Right lung (tissue), 10 donors: ENCODE data around the gene BCAR3. TPM values are rescaled to one million over a fixed set of nuclear protein-coding genes. Genes with fewer than 3 reads are reported as not detected.

Experiments used
- DNase-seq, 2 donors: peaks; one replicate each; pipeline ENCODE4 v3.0.0-alpha.2; 2013
- long read RNA-seq, 8 donors: transcript quantifications; one replicate each; lab custom pipeline, GENCODE V29; 2026
- polyA plus RNA-seq, 5 donors: library from polyadenylated mRNA; unstranded; fragments of 120-200 nt; gene quantifications; one replicate each; pipeline versions ENCODE4 v1.2.1 to v1.2.3, GENCODE V29; 2013; ENCODE audit warnings: inconsistent platforms in 1 of 5, low replicate concordance in 1 of 5; ENCODE audit not compliant: insufficient read length in 5 of 5, insufficient read depth in 1 of 5

Gene BCAR3
- polyA plus RNA-seq, result 10 to 100 TPM; 15.6 to 20.0 (median 17.6) TPM
- long read RNA-seq, donor 1, partial matches to known transcripts, result 0 of 3 reads
- long read RNA-seq, donor 1, other reads (novel, unspliced or antisense), result 0 of 3 reads
- long read RNA-seq, donor 2, result 0 reads
- long read RNA-seq, donor 3, partial matches to known transcripts, result 0 of 5 reads
- long read RNA-seq, donor 3, other reads (novel, unspliced or antisense), result 0 of 5 reads
- long read RNA-seq, donor 4, partial matches to known transcripts, result 0 of 2 reads
- long read RNA-seq, donor 4, other reads (novel, unspliced or antisense), result 0 of 2 reads
- long read RNA-seq, donor 5, partial matches to known transcripts, result 0 of 2 reads
- long read RNA-seq, donor 5, other reads (novel, unspliced or antisense), result 0 of 2 reads
- long read RNA-seq, donor 6, partial matches to known transcripts, result 0 of 2 reads
- long read RNA-seq, donor 6, other reads (novel, unspliced or antisense), result 0 of 2 reads
- long read RNA-seq, donor 7, partial matches to known transcripts, result 0 of 3 reads
- long read RNA-seq, donor 7, other reads (novel, unspliced or antisense), result 0 of 3 reads
- long read RNA-seq, donor 8, partial matches to known transcripts, result 0 of 3 reads
- long read RNA-seq, donor 8, other reads (novel, unspliced or antisense), result 0 of 3 reads

- peak; percentile 53 to 60 for DNase-seq
These were observed at the start of gene BCAR3 for GRCh38 chr1:93681101-93681988. Gene BCAR3 (minus strand): TSS chr1:93681837. CDS start chr1:93674930, 6,907 bp downstream.

GRCh38 chr1:93730621-93731020 is 49.0 kb upstream of the BCAR3 start:
- DNase-seq, result no peak

- no peak for DNase-seq
These were observed 48.3 kb upstream of the BCAR3 start for GRCh38 chr1:93729906-93730305.

GRCh38 chr1:93729502-93729901 is 47.9 kb upstream of the BCAR3 start:
- no peak for DNase-seq

GRCh38 chr1:93728480-93729131 is 47.0 kb upstream of the BCAR3 start:
- no peak for DNase-seq

- no peak for DNase-seq
These were observed 42.2 kb upstream of the BCAR3 start for GRCh38 chr1:93723733-93724270.

GRCh38 chr1:93723110-93723509 is 41.5 kb upstream of the BCAR3 start:
- no peak for DNase-seq

- no peak for DNase-seq
These were observed 40.7 kb upstream of the BCAR3 start for GRCh38 chr1:93722081-93723031.

- no peak for DNase-seq
These were observed 39.5 kb upstream of the BCAR3 start for GRCh38 chr1:93720956-93721626.

- DNase-seq, result no peak
These were observed 36.0 kb upstream of the BCAR3 start for GRCh38 chr1:93717640-93718039.

- no peak for DNase-seq
These were observed 35.3 kb upstream of the BCAR3 start for GRCh38 chr1:93716941-93717368.

GRCh38 chr1:93716163-93716562 is 34.5 kb upstream of the BCAR3 start:
- DNase-seq, result no peak

GRCh38 chr1:93715529-93716126 is 34.0 kb upstream of the BCAR3 start:
- no peak for DNase-seq

GRCh38 chr1:93714356-93714755 is 32.7 kb upstream of the BCAR3 start:
- no peak for DNase-seq

GRCh38 chr1:93713341-93713740 is 31.7 kb upstream of the BCAR3 start:
- no peak for DNase-seq

- no peak for DNase-seq
These were observed 31.1 kb upstream of the BCAR3 start for GRCh38 chr1:93712741-93713140.

- DNase-seq, result no peak
These were observed 29.1 kb upstream of the BCAR3 start for GRCh38 chr1:93710499-93711453.
